Liver (tissue), 3 donors: ENCODE results near the gene DGKH.

Experiments used
- EGR1 ChIP-seq, 2 donors: IDR thresholded peaks; 2 replicates each; pipeline ENCODE4 v1.6.1; 2016 to 2018; ENCODE audit warnings: antibody characterized with exemption in 2 of 2, low read depth in 2 of 2
- RAD21 ChIP-seq, 2 donors: IDR thresholded peaks; 2 replicates each; pipeline ENCODE4 v1.6.1; 2016; ENCODE audit warnings: antibody characterized with exemption in 2 of 2, mild to moderate bottlenecking in 2 of 2
- SP1 ChIP-seq: IDR thresholded peaks from 2 replicates; pipeline ENCODE4 v1.6.1; 2018; ENCODE audit warnings: antibody characterized with exemption, mild to moderate bottlenecking
- TAF1 ChIP-seq: conservative IDR thresholded peaks from 2 replicates; pipeline ENCODE4 v1.6.1; 2016; ENCODE audit warnings: antibody characterized with exemption, mild to moderate bottlenecking
- YY1 ChIP-seq: IDR thresholded peaks from 2 replicates; pipeline ENCODE4 v1.6.1; 2016; ENCODE audit warnings: antibody characterized with exemption, mild to moderate bottlenecking
- TF ChIP-seq, protein P1 (sequence below): fragments of 150-350 bp; IDR thresholded peaks from 2 replicates; pipeline ENCODE4 v1.5.1; 2017; ENCODE audit warnings: improper control_type of control experiment, low read depth, low read length; ENCODE audit not compliant: missing input control
- TF ChIP-seq, protein P2 (sequence below): IDR thresholded peaks from 2 replicates; pipeline ENCODE4 v1.6.1; 2016; ENCODE audit warnings: antibody characterized with exemption
- TF ChIP-seq, protein P3 (sequence below): IDR thresholded peaks from 2 replicates; pipeline ENCODE4 v1.6.1; 2016; ENCODE audit warnings: antibody characterized with exemption, mild to moderate bottlenecking
- TF ChIP-seq, protein P4 (sequence below): IDR thresholded peaks from 2 replicates; pipeline ENCODE4 v1.6.1; 2016; ENCODE audit warnings: antibody characterized with exemption
- donor health status: healthy.
- donor health status: healthy.

DNA sequence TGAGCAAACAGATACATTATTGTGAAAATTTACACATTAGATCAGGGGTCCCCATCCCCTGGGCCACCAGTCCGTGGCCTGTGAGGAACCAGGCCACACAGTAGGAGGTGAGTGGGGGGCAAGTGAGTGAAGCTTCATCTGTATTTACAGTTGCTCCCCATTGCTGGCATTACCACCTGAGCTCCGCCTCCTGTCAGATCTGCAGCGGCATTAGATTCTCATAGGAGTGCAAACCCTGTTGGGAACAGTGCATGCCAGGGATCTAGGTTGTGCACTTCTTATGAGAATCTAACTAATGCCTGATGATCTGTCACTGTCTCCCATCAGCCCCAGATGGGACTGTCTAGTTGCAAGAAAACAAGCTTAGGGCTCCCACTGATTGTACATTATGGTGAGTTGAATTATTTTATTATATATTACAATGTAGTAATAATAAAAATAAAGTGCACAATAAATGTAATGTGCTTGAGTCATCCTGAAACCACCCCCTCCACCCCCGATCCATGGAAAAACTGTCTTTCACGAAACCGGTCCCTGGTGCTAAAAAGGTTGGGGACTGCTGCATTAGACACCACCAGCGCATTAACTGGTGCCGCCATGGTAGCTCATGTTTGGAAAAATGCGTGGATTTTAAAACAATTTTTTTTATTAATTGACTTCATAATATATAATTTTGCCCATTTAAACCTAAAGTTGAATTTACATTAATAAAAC is 51.7 kb downstream of the DGKH start:
- TF ChIP-seq SP1: no peak
- TF ChIP-seq TAF1: no peak
- TF ChIP-seq, protein P1, sequence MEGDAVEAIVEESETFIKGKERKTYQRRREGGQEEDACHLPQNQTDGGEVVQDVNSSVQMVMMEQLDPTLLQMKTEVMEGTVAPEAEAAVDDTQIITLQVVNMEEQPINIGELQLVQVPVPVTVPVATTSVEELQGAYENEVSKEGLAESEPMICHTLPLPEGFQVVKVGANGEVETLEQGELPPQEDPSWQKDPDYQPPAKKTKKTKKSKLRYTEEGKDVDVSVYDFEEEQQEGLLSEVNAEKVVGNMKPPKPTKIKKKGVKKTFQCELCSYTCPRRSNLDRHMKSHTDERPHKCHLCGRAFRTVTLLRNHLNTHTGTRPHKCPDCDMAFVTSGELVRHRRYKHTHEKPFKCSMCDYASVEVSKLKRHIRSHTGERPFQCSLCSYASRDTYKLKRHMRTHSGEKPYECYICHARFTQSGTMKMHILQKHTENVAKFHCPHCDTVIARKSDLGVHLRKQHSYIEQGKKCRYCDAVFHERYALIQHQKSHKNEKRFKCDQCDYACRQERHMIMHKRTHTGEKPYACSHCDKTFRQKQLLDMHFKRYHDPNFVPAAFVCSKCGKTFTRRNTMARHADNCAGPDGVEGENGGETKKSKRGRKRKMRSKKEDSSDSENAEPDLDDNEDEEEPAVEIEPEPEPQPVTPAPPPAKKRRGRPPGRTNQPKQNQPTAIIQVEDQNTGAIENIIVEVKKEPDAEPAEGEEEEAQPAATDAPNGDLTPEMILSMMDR: no peak
- TF ChIP-seq, protein P2, sequence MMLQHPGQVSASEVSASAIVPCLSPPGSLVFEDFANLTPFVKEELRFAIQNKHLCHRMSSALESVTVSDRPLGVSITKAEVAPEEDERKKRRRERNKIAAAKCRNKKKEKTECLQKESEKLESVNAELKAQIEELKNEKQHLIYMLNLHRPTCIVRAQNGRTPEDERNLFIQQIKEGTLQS: no peak
- TF ChIP-seq, protein P3, sequence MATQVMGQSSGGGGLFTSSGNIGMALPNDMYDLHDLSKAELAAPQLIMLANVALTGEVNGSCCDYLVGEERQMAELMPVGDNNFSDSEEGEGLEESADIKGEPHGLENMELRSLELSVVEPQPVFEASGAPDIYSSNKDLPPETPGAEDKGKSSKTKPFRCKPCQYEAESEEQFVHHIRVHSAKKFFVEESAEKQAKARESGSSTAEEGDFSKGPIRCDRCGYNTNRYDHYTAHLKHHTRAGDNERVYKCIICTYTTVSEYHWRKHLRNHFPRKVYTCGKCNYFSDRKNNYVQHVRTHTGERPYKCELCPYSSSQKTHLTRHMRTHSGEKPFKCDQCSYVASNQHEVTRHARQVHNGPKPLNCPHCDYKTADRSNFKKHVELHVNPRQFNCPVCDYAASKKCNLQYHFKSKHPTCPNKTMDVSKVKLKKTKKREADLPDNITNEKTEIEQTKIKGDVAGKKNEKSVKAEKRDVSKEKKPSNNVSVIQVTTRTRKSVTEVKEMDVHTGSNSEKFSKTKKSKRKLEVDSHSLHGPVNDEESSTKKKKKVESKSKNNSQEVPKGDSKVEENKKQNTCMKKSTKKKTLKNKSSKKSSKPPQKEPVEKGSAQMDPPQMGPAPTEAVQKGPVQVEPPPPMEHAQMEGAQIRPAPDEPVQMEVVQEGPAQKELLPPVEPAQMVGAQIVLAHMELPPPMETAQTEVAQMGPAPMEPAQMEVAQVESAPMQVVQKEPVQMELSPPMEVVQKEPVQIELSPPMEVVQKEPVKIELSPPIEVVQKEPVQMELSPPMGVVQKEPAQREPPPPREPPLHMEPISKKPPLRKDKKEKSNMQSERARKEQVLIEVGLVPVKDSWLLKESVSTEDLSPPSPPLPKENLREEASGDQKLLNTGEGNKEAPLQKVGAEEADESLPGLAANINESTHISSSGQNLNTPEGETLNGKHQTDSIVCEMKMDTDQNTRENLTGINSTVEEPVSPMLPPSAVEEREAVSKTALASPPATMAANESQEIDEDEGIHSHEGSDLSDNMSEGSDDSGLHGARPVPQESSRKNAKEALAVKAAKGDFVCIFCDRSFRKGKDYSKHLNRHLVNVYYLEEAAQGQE: no peak
- no peak for TF ChIP-seq YY1
- no peak for TF ChIP-seq EGR1 (IDR thresholded peaks at IDR 0.05; ENCODE audit: low read depth in 2 of 2)
- TF ChIP-seq, protein P4, sequence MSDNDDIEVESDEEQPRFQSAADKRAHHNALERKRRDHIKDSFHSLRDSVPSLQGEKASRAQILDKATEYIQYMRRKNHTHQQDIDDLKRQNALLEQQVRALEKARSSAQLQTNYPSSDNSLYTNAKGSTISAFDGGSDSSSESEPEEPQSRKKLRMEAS: no peak
- TF ChIP-seq RAD21 (IDR thresholded peaks at IDR 0.05): no peak
